ENCODE measurements around the gene HELB. TPM values are rescaled to one million over a fixed set of nuclear protein-coding genes. Genes with fewer than 3 reads are reported as not detected.

HELB gene
- total RNA-seq, 1 experiment from 2014 or later: 10.7 TPM

DNA sequence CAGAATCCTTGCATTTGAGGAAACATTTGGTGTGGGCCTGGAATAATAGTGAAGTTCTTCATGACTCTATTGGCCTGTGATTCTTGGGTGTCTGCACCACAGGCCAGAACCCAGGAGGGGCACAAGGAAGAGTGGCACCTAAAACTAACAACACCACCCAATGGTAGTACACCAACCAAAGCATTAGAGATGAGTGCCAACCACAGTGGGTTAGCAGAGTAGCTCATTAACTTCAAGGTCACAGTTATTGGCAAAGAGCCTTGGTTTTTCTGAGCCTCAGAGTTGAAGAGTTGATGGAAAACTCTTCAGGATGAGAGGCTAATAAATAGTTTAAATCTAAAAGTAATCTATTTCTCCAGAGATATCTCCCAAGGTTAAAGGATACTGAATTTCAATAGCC, 57.0 kb downstream of the HELB start:
- H3K4ac ChIP-seq (ENCODE audit: low read depth, low read length): no peak overlapping the region
- H2AK5ac ChIP-seq (ENCODE audit: insufficient read length, low read length): no peak overlapping the region
- Mint-ChIP-seq H3K36me3 (ENCODE audit: insufficient read depth in 1 of 3, low read depth in 3 of 3) (no peaks in the 10 kb centered on the region), H3K9me3 (no peaks in the 10 kb centered on the region), H3K4me1 (peaks cover 11 to 12% of the 10 kb centered on the region in 2 experiments), H3K4me3 (no peak overlapping the region), H3K27ac (no peak overlapping the region), H3K27me3 (ENCODE audit: low read depth) (no peaks in the 10 kb centered on the region; the same call in 1 of the 2 replicates)
- H3T11ph ChIP-seq (ENCODE audit: low read length): no peak overlapping the region
- H3K79me1 ChIP-seq (ENCODE audit: insufficient read depth, low read depth, low read length, poor library complexity, severe bottlenecking): no peaks in the 10 kb centered on the region
- no peaks in the 10 kb centered on the region for H3K79me2 ChIP-seq (ENCODE audit: insufficient read depth, low read length)
- no peak overlapping the region for H3K14ac ChIP-seq (ENCODE audit: insufficient read depth, low read length)
- H4K20me1 ChIP-seq (ENCODE audit: control insufficient read depth, insufficient read depth, insufficient read length): no peaks in the 10 kb centered on the region
- H3K18ac ChIP-seq (ENCODE audit: insufficient read length, low read depth, low read length): no peak overlapping the region
- no peak overlapping the region for H2BK15ac ChIP-seq (ENCODE audit: low read depth, low read length)
- TF ChIP-seq, protein P1, sequence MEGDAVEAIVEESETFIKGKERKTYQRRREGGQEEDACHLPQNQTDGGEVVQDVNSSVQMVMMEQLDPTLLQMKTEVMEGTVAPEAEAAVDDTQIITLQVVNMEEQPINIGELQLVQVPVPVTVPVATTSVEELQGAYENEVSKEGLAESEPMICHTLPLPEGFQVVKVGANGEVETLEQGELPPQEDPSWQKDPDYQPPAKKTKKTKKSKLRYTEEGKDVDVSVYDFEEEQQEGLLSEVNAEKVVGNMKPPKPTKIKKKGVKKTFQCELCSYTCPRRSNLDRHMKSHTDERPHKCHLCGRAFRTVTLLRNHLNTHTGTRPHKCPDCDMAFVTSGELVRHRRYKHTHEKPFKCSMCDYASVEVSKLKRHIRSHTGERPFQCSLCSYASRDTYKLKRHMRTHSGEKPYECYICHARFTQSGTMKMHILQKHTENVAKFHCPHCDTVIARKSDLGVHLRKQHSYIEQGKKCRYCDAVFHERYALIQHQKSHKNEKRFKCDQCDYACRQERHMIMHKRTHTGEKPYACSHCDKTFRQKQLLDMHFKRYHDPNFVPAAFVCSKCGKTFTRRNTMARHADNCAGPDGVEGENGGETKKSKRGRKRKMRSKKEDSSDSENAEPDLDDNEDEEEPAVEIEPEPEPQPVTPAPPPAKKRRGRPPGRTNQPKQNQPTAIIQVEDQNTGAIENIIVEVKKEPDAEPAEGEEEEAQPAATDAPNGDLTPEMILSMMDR (conservative IDR thresholded peaks at IDR 0.05): no peak
- H3K23ac ChIP-seq (ENCODE audit: insufficient read length, low read depth, low read length): no peak overlapping the region
- no peaks in the 10 kb centered on the region for H3K23me2 ChIP-seq (ENCODE audit: insufficient read length, low read depth, low read length, poor library complexity, severe bottlenecking)
- no peak overlapping the region for H3K27ac ChIP-seq (ENCODE audit: insufficient read length, low read depth, low read length)
- H4K5ac ChIP-seq (ENCODE audit: insufficient read length, low read depth, low read length): no peak overlapping the region
- H2BK20ac ChIP-seq (ENCODE audit: low read depth, low read length, poor library complexity, severe bottlenecking): no peak overlapping the region
- H3K27me3 ChIP-seq (ENCODE audit: insufficient read depth, low read length): no peaks in the 10 kb centered on the region
- no peak overlapping the region for H4K8ac ChIP-seq (replicated peaks; ENCODE audit: insufficient read length, low read depth, low read length)
- H2BK120ac ChIP-seq (ENCODE audit: low read depth, low read length, poor library complexity, severe bottlenecking): no peak overlapping the region
- H2AFZ ChIP-seq (ENCODE audit: low read length): no peak overlapping the region
- H3K9me3 ChIP-seq (ENCODE audit: control insufficient read depth, low read depth, low read length): no peaks in the 10 kb centered on the region
- H4K91ac ChIP-seq (ENCODE audit: insufficient read length, low read depth, low read length): no peak overlapping the region
- no peak overlapping the region for H2BK12ac ChIP-seq (ENCODE audit: insufficient read length, low read depth, low read length)
- no peak overlapping the region for H3K9ac ChIP-seq (ENCODE audit: extremely low read depth, insufficient read length, low read length)
- peaks cover 2% of the 10 kb centered on the region; the same call in 1 of the 2 replicates for H3K4me1 ChIP-seq (ENCODE audit: insufficient read depth, low read length)
- no peak overlapping the region for H2BK5ac ChIP-seq (ENCODE audit: insufficient read length, low read length)
- DNase-seq: no peak
- H3K56ac ChIP-seq (ENCODE audit: insufficient read length, low read depth, low read length): no peak overlapping the region
- H3K4me2 ChIP-seq (ENCODE audit: insufficient read depth, insufficient read length, low read length): no peak overlapping the region

Measured in H9 (cell line).